NCI-H2081 (cell line): ENCODE data around the gene GRPR.

Source experiments
- DNase-seq, 2 experiments: peaks; one replicate each; lab custom pipeline; 2025; lab: John Stamatoyannopoulos, UW

GRPR gene

DNA sequence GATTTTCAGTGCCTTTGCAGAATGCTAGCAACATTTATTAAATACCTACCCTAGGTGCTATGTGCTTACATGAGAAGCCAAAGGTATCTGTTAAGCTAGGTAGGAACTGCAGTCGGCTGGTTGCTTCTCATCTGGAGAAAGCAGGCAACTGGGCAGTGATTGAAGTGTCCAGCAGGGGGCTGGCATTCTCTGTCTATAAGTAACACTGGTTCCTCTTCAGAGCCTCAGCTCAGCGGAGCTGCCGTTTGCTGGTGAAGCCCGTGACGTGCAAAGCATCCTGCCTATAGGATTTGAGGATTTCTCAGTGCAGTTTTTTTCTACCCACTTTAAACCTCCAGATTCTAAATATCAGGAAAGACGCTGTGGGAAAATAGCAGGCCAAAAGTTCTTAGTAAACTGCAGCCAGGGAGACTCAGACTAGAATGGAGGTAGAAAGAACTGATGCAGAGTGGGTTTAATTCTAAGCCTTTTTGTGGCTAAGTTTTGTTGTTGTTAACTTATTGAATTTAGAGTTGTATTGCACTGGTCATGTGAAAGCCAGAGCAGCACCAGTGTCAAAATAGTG is at the start of gene GRPR:
Gene GRPR, plus strand, starts transcription at position 344 of the 565 bp plus-strand sequence. CDS start 389 bp downstream, outside the sequence.
- peak; percentile 76 to 88 for DNase-seq

DNA sequence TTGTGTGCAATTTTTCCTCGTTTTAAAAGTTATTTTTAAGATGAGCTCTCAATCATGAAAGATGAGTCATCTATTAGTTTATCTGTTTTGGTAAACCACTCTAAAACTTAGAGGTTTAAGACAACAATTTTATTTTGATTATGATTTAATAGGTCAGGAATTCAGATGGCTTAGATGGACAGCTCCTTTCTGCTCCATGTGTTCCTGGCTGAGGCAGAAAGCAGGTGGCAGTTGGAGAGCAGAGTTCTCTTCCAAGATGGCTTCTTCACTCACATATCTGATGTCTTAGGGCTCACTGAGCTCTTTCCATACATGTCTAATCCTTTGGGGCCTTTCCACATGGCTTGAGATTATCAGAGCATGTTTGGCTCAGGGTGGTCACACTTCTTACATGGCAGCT is 48.3 kb upstream of the GRPR start:
- DNase-seq = no peak

GRCh38 chrX:16076834-16077233 is 46.5 kb upstream of the GRPR start:
- no peak for DNase-seq

DNA sequence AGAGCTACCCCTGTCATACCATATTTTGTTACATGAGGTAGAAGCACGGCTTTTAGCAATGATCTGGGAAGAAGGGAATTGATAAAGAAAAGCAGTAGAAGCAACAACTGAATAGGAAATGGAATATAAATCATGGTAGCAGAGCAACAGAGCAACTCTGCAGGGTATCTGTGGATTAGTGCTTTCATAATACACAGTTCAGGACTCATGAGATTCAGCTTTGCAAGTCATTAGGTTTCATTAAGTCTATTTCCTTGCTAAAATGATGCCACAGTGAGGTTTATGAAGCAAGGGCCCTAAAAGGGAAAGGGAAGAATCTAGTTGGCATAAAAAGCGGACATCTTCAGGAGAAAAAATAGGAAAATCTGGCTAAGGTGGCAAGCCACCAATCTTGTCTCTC is 45.6 kb upstream of the GRPR start:
- DNase-seq = no peak

DNA sequence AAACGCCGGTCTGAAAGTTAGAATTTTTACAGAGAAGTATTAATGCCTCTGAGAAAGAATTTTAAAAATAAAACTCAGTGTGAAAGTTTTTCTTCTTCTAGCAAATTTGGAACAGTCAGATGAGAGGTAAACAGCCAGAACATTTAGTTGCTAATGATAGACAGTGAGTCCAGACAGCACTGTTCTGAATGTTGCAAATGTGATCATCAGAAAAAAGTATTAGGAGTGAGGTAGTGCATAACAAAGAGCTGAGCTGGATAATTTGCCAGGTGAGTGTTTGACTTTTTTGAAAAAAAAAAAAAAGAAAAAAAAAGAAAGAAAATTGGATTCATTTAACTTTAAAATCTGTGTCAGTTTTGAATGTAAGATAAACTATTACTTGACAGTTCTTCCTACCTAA is 42.0 kb upstream of the GRPR start:
- no peak for DNase-seq

DNA sequence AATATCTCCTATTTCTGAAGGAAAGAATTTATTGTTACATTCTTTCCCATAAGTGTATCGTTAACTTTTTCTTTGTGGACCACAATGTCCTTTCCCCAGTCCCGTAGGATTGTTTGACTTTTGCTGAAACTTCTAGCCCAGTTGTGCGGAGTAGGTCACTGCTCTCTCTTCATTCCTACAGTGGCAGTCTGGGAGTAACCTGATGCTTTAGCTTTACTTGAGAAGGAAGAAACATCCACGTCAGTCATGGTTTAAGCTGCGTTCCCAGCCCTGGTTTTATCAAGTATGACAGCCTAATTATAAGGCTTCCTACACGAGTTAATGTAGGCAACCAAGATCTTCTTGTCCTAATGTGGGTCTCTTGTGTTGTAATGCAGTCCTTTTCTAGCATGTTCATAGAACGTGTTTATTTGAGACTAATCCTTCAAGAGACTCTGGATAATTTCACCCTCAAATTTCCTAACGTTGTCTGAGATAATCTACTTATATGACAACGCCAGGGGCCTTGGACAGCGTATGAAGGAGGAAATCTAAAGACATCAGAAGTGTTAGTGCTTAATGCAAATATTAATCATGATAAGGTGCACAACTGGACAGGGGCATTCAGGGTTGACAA is 40.8 kb upstream of the GRPR start:
- DNase-seq = no peak

- DNase-seq = no peak
These were observed 36.3 kb upstream of the GRPR start for GRCh38 chrX:16087076-16087475.

GRCh38 chrX:16089086-16089485 is 34.3 kb upstream of the GRPR start:
- no peak for DNase-seq

DNA sequence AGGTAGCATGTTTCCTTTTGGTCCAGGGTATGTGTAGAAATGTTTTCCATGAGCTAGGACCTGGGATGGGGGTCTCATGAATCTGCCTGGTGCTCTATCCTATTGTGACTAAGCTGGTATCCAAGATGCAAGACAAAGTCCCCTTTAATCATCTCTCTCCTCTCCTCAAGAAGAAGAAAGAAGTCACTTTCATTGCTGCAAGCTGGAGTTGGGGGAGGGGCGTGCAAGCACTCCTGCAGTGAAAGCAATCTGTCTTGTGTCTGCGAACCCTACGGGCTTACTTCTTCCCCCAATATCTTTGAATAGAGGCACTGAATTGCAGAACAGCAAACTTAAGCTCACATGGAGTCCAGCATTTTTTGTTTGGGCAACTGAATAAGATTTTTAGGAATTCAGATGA is 27.2 kb upstream of the GRPR start:
- DNase-seq = no peak

DNA sequence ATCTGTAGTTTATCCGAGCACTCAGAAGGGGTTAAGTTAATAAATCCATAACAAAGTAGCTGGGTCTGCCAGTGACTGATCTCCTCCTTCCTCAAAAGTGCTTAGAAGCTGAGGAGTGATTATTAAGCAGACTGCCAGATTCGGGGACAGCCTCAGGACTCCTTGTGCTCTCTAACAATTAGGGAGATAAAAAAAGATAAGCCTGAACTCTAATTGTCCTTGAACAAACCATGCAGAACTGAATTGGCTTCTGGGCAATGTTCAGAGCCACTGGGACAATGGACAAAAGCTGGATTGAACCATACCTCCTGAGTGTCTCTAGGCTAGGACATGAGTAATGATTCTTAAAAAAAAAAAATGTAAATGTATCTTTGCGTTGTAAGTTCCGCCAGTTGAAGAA is 22.7 kb upstream of the GRPR start:
- DNase-seq = no peak

- DNase-seq = no peak
These were observed 21.8 kb upstream of the GRPR start for GRCh38 chrX:16101581-16101980.

- DNase-seq = no peak
These were observed 19.7 kb upstream of the GRPR start for GRCh38 chrX:16103625-16104024.

- no peak for DNase-seq
These were observed 10.9 kb upstream of the GRPR start for GRCh38 chrX:16112428-16112827.

DNA sequence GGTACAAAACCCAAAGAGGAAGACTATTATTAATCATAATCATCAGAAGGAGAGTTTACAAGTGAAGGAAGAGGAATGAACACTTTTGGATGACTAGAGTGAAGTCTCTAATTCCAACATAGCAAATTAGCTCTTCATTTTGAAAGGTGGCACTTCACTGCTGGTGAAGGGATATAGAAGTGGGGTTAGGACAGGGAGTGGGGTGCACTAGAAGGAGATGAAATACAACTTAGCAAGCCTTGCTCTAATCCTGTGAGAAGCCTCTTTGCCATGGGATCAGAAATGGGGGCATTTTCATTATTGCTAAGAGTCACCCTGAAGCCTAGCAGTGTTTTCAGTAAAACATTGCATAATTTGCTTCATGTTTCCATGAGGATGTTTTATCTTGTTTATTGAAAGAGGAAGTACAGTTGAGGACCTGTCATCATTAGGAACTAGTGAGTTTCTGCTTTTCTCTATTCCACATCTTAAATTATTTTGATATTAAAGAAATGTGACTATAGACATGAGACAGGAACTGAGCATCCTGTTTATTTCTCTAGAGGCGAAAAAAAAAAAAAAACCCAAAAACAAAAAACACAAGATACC is 9.3 kb upstream of the GRPR start:
- DNase-seq = no peak

- DNase-seq = no peak
These were observed 8.8 kb upstream of the GRPR start for GRCh38 chrX:16114611-16115010.

- no peak for DNase-seq
These were observed 3.8 kb upstream of the GRPR start for GRCh38 chrX:16119353-16120220.

DNA sequence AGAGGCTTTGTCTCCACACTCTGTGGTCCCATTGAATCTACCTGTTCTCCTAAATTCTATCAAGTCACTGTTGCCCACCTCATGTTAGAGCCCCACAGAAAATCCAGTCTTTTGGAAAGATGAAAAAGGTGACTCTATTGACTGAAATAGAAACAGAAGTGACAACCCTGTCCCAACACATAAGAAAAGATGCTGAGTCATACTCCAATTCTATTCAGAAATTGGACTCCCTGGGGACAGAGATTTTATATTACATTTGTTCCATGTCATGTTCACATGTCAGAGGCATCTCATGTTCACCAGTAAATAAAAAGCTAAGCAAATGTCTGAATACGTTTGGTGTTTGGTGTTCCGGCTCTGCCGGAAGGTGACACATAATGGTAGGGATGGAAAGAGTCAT is 2.9 kb upstream of the GRPR start:
- no peak for DNase-seq

- DNase-seq = no peak
These were observed 836 bp downstream of the GRPR start for GRCh38 chrX:16124201-16124600.

DNA sequence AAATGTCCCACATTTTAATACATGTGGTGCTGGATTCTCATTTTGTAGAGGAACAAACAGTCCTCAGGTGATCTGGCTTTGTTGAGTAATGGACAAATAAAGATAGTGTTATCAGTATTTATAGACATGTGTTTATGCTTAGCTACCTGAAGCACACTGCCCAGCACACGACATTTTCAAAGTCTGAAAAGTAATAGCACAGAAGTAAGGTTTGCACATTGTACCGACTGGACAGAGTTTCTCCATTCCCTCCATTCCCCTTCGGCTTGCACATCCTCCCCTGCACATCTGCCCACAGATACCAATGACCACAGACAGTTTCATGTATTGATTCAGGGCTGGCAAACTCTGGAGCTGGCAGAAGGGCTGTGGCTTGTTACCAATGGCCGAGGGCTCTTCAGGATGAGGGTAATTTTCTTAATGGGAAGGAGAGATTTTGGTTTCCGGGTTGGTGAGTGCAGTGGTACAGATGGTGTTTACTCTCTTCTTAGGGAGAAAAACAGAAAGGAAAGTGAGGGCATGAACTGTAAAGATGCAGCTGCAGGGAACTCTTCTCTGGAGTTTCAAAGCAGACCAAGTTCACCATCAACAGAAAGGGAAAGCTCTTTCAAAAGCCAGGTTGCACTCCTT is 2.3 kb downstream of the GRPR start:
- peak; percentile 29 to 43 for DNase-seq

GRCh38 chrX:16130707-16131106 is 7.3 kb downstream of the GRPR start:
- no peak for DNase-seq

DNA sequence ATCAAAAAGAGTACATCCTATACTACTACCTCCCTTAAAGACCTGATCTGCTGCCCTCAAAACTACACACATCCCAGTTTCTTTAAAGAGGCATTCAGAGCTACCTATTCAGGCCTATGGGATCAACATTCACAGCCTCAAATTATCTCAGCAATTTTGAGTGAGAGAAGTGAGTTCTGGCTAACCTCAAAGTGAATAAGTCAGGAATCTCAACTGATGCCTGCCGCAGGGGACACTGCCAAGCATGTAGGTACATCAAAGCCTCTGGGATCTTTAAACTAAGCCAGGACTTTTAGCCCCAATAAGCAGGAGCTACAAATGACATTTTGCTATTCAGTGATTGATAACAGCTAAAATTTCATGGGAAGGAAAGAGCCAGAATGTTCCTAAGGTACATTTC is 11.6 kb downstream of the GRPR start:
- DNase-seq = no peak

- DNase-seq = no peak
These were observed 12.7 kb downstream of the GRPR start for GRCh38 chrX:16136080-16136479.
